ENCODE data around the gene MARCHF4. TPM values are rescaled to one million over a fixed set of nuclear protein-coding genes. Genes with fewer than 3 reads are reported as not detected.

Gene MARCHF4
- total RNA-seq, 1 experiment from 2014 or later, result 14.5 TPM

GRCh38 chr2:216394881-216395280 lies 22.6 kb upstream of the MARCHF4 start:
- Histone ChIP-seq H3K4me3 (no peak overlapping the region), H3K36me3 (ENCODE audit: low read depth) (no peaks in the 10 kb centered on the region), H3K27me3 (ENCODE audit: insufficient read depth, low read depth) (no peaks in the 10 kb centered on the region), H3K9me3 (ENCODE audit: insufficient read depth, low read depth) (no peaks in the 10 kb centered on the region), H3K4me2 (no peak overlapping the region), H3K27ac (no peak overlapping the region), H3K4me1 (replicated peaks; ENCODE audit: insufficient read depth) (no peaks in the 10 kb centered on the region), H3K9me2 (ENCODE audit: insufficient read depth) (no peaks in the 10 kb centered on the region), H3F3A (ENCODE audit: insufficient read depth, low read depth) (no peaks in the 10 kb centered on the region), H4K20me1 (ENCODE audit: insufficient read depth) (no peaks in the 10 kb centered on the region), H2AFZ (no peak overlapping the region), H3K79me2 (ENCODE audit: low read depth) (no peaks in the 10 kb centered on the region)
- BruUV-seq (replicated peaks), result no TSS peak
- DNase-seq, result no peak
- no peak for TF ChIP-seq EZH2 (IDR thresholded peaks at IDR 0.05; ENCODE audit: low read depth)
- TF ChIP-seq CTCF (conservative IDR thresholded peaks at IDR 0.05), result no peak
- ChIA-PET CTCF (no interaction called here), POLR2A (ENCODE audit: unreplicated experiment) (no interaction called here)
- intact Hi-C loops (cut with micrococcal nuclease; ENCODE audit: unreplicated experiment), result no loop called here

GRCh38 chr2:216392945-216393840 lies 20.9 kb upstream of the MARCHF4 start:
- no peaks in the 10 kb centered on the region for H3K9me3 ChIP-seq (ENCODE audit: insufficient read depth, low read depth)
- POLR2A ChIA-PET (ENCODE audit: unreplicated experiment), result no interaction called here
- no peaks in the 10 kb centered on the region for H3F3A ChIP-seq (ENCODE audit: insufficient read depth, low read depth)
- H3K4me2 ChIP-seq, result no peak overlapping the region
- no peak overlapping the region for H3K27ac ChIP-seq
- intact Hi-C loops (cut with micrococcal nuclease; ENCODE audit: unreplicated experiment), result no loop called here
- H3K4me3 ChIP-seq, result no peak overlapping the region
- no peaks in the 10 kb centered on the region for H3K27me3 ChIP-seq (ENCODE audit: insufficient read depth, low read depth)
- H3K79me2 ChIP-seq (ENCODE audit: low read depth), result no peaks in the 10 kb centered on the region
- TF ChIP-seq EZH2 (IDR thresholded peaks at IDR 0.05; ENCODE audit: low read depth) (no peak), CTCF (conservative IDR thresholded peaks at IDR 0.05) (no peak)
- peaks cover 7% of the 10 kb centered on the region for H3K4me1 ChIP-seq (replicated peaks; ENCODE audit: insufficient read depth)
- CTCF ChIA-PET, result no interaction called here
- H4K20me1 ChIP-seq (ENCODE audit: insufficient read depth), result no peaks in the 10 kb centered on the region
- no TSS peak for BruUV-seq (replicated peaks)
- no peak for DNase-seq
- H3K36me3 ChIP-seq (ENCODE audit: low read depth), result no peaks in the 10 kb centered on the region
- no peaks in the 10 kb centered on the region for H3K9me2 ChIP-seq (ENCODE audit: insufficient read depth)
- H2AFZ ChIP-seq, result no peak overlapping the region

GRCh38 chr2:216392018-216392562 lies 19.8 kb upstream of the MARCHF4 start:
- intact Hi-C loops (cut with micrococcal nuclease; ENCODE audit: unreplicated experiment), result no loop called here
- no peaks in the 10 kb centered on the region for H3K36me3 ChIP-seq (ENCODE audit: low read depth)
- H3K27ac ChIP-seq, result no peak overlapping the region
- H3K4me3 ChIP-seq, result no peak overlapping the region
- H3K9me2 ChIP-seq (ENCODE audit: insufficient read depth), result peaks cover 3% of the 10 kb centered on the region; the same call in 1 of the 2 replicates
- TF ChIP-seq CTCF (conservative IDR thresholded peaks at IDR 0.05) (no peak), EZH2 (IDR thresholded peaks at IDR 0.05; ENCODE audit: low read depth) (no peak)
- no peaks in the 10 kb centered on the region for H3F3A ChIP-seq (ENCODE audit: insufficient read depth, low read depth)
- no peaks in the 10 kb centered on the region for H3K9me3 ChIP-seq (ENCODE audit: insufficient read depth, low read depth)
- POLR2A ChIA-PET (ENCODE audit: unreplicated experiment), result no interaction called here
- H3K79me2 ChIP-seq (ENCODE audit: low read depth), result no peaks in the 10 kb centered on the region
- H3K4me2 ChIP-seq, result no peak overlapping the region
- no peaks in the 10 kb centered on the region for H4K20me1 ChIP-seq (ENCODE audit: insufficient read depth)
- DNase-seq, result no peak
- no peaks in the 10 kb centered on the region for H3K27me3 ChIP-seq (ENCODE audit: insufficient read depth, low read depth)
- H2AFZ ChIP-seq, result no peak overlapping the region
- CTCF ChIA-PET, result no interaction called here
- H3K4me1 ChIP-seq (replicated peaks; ENCODE audit: insufficient read depth), result peaks cover 12% of the 10 kb centered on the region
- BruUV-seq (replicated peaks), result no TSS peak

Measured in PC-9 (cell line).